H1 (cell line): Measurements from ENCODE around the gene KCTD10. TPM values are rescaled to one million over a fixed set of nuclear protein-coding genes. Genes with fewer than 3 reads are reported as not detected.

ENCODE experiments used
- CTCF ChIA-PET: fragments of 300-600 bp; sonication (Branson Sonifier 250); formaldehyde crosslinking; loops from one replicate; lab custom pipeline; 2021; ENCODE audit not compliant: partially characterized antibody; lab: Charles Lee
- POLR2A ChIA-PET: fragments of 300-600 bp; sonication (Branson Sonifier 250); formaldehyde crosslinking; loops from one replicate; lab custom pipeline; 2021; ENCODE audit warnings: inconsistent platforms; ENCODE audit not compliant: partially characterized antibody; lab: Charles Lee
- DNase-seq, 2 experiments: peaks; one replicate each; pipeline versions ENCODE4 v3.0.0 to v3.0.0-alpha.2; 2010 to 2022; ENCODE audit warnings: low spot score in 2 of 2, low read depth in 1 of 2, mixed read lengths in 1 of 2
- FAIRE-seq: peaks from 2 replicates; lab custom pipeline; 2011; peaks lifted over from hg19 to GRCh38; lab: Jason Lieb, UNC
- H2AFZ ChIP-seq: 2 replicates; pipeline ENCODE4 v1.8.1; 2012; ENCODE audit warnings: low read length, inconsistent platforms
- H2AK5ac ChIP-seq: 2 replicates; pipeline ENCODE4 v1.6.1; 2013; ENCODE audit warnings: low read depth, low read length
- H2BK120ac ChIP-seq: replicated peaks from 2 replicates; pipeline ENCODE3; 2013; ENCODE audit warnings: low read depth, low read length, inconsistent platforms
- H2BK12ac ChIP-seq: 2 replicates; pipeline ENCODE4 v1.6.1; 2013; ENCODE audit warnings: low read depth, low read length
- H2BK15ac ChIP-seq: 2 replicates; pipeline ENCODE4 v1.6.1; 2013; ENCODE audit warnings: low read length
- H2BK20ac ChIP-seq: 2 replicates; pipeline ENCODE4 v1.6.1; 2013; ENCODE audit warnings: low read length
- H2BK5ac ChIP-seq: 2 replicates; pipeline ENCODE4 v1.6.1; 2013; ENCODE audit warnings: low read depth, low read length
- H3K14ac ChIP-seq: 2 replicates; pipeline ENCODE4 v1.6.1; 2013; ENCODE audit warnings: inconsistent platforms; ENCODE audit not compliant: insufficient read length
- H3K18ac ChIP-seq: 2 replicates; pipeline ENCODE4 v1.6.1; 2013; ENCODE audit warnings: low read length; ENCODE audit errors: extremely low read depth
- H3K23ac ChIP-seq: 2 replicates; pipeline ENCODE4 v1.6.1; 2013; ENCODE audit warnings: inconsistent platforms; ENCODE audit not compliant: insufficient read length
- H3K23me2 ChIP-seq: 2 replicates; pipeline ENCODE4 v1.6.1; 2013; ENCODE audit warnings: low read depth, low read length
- H3K27ac ChIP-seq: 2 replicates; pipeline ENCODE4 v1.6.1; 2011; ENCODE audit warnings: low read depth, low read length, inconsistent platforms
- H3K27me3 ChIP-seq, 4 experiments: replicated peaks in 1 of 4; 1 replicate in 1 of 4; 2 replicates in 3 of 4; pipeline versions ENCODE4 v1.6.1 to v1.8.1; 2011 to 2013; ENCODE audit warnings: low read length in 3 of 4, mild to moderate bottlenecking in 3 of 4, inconsistent platforms in 2 of 4, mixed read lengths in 2 of 4, moderate library complexity in 1 of 4; ENCODE audit not compliant: control insufficient read depth in 3 of 4, insufficient read depth in 3 of 4; ENCODE audit errors: extremely low read depth in 1 of 4
- H3K36me3 ChIP-seq, 4 experiments: 2 replicates each; pipeline versions ENCODE4 v1.6.1 to v1.8.1; 2011 to 2013; ENCODE audit warnings: mild to moderate bottlenecking in 4 of 4, low read length in 3 of 4, moderate library complexity in 2 of 4, control low read depth in 1 of 4, inconsistent platforms in 1 of 4; ENCODE audit not compliant: insufficient read depth in 4 of 4, control insufficient read depth in 2 of 4
- H3K4ac ChIP-seq: replicated peaks from 2 replicates; pipeline ENCODE3; 2013; ENCODE audit warnings: low read length, low read depth, mixed read lengths, inconsistent platforms; ENCODE audit not compliant: insufficient read length
- H3K4me1 ChIP-seq, 4 experiments: replicated peaks in 1 of 4; 1 replicate in 1 of 4; 2 replicates in 3 of 4; pipeline versions ENCODE4 v1.6.1 to v1.8.1; 2011 to 2013; ENCODE audit warnings: low read length in 3 of 4, inconsistent platforms in 2 of 4, mixed read lengths in 1 of 4; ENCODE audit not compliant: insufficient read depth in 4 of 4, control insufficient read depth in 3 of 4
- H3K4me2 ChIP-seq, 2 experiments: 2 replicates each; pipeline versions ENCODE4 v1.6.1 to v1.8.1; 2011 to 2013; ENCODE audit warnings: low read depth in 2 of 2, low read length in 2 of 2, control low read depth in 1 of 2, inconsistent platforms in 1 of 2, mild to moderate bottlenecking in 1 of 2; ENCODE audit not compliant: insufficient read depth in 1 of 2
- H3K4me3 ChIP-seq, 4 experiments: fragments of 200-600, 300-600 bp in 1 of 4; sonication (generic), shearing (Covaris generic), sonication (Bioruptor Twin) in 1 of 4; 2 replicates each; pipeline versions ENCODE4 v1.5.1 to v1.8.1; 2011 to 2016; ENCODE audit warnings: low read length in 4 of 4, low read depth in 3 of 4, control low read depth in 2 of 4, inconsistent platforms in 2 of 4, mild to moderate bottlenecking in 2 of 4, mixed read lengths in 1 of 4, moderate library complexity in 1 of 4; ENCODE audit not compliant: insufficient read depth in 2 of 4; ENCODE audit errors: extremely low read depth in 1 of 4
- H3K56ac ChIP-seq: replicated peaks from 2 replicates; pipeline ENCODE3; 2013; ENCODE audit warnings: low read depth, mild to moderate bottlenecking, mixed read lengths, low read length, inconsistent platforms; ENCODE audit not compliant: insufficient read length
- H3K79me1 ChIP-seq: 2 replicates; pipeline ENCODE4 v1.6.1; 2013; ENCODE audit warnings: low read depth, low read length, control low read depth
- H3K79me2 ChIP-seq, 2 experiments: 2 replicates each; pipeline versions ENCODE4 v1.6.1 to v1.8.1; 2012 to 2013; ENCODE audit warnings: low read length in 2 of 2, mild to moderate bottlenecking in 2 of 2, inconsistent platforms in 1 of 2; ENCODE audit not compliant: insufficient read depth in 2 of 2, control insufficient read depth in 1 of 2
- H3K9ac ChIP-seq, 4 experiments: replicated peaks in 1 of 4; 1 replicate in 1 of 4; 2 replicates in 3 of 4; pipeline versions ENCODE4 v1.6.1 to v1.8.1; 2011 to 2013; ENCODE audit warnings: low read depth in 3 of 4, low read length in 3 of 4, control low read depth in 2 of 4, mild to moderate bottlenecking in 2 of 4, moderate library complexity in 2 of 4, inconsistent platforms in 1 of 4; ENCODE audit errors: extremely low read depth in 1 of 4
- H3K9me3 ChIP-seq, 2 experiments: 2 replicates each; pipeline versions ENCODE4 v1.6.1 to v1.8.1; 2012 to 2013; ENCODE audit warnings: mild to moderate bottlenecking in 2 of 2, moderate library complexity in 2 of 2, control low read depth in 1 of 2, inconsistent platforms in 1 of 2, low read depth in 1 of 2, low read length in 1 of 2, mixed read lengths in 1 of 2; ENCODE audit not compliant: insufficient read depth in 2 of 2
- H4K20me1 ChIP-seq, 2 experiments: replicated peaks in 1 of 2; 2 replicates each; pipeline versions ENCODE3 to v1.8.1; 2011 to 2013; ENCODE audit warnings: inconsistent platforms in 2 of 2, low read length in 2 of 2, mild to moderate bottlenecking in 1 of 2; ENCODE audit not compliant: insufficient read depth in 2 of 2, control insufficient read depth in 1 of 2
- H4K5ac ChIP-seq: 2 replicates; pipeline ENCODE4 v1.6.1; 2013; ENCODE audit warnings: low read length, low read depth, mixed read lengths, inconsistent platforms; ENCODE audit not compliant: insufficient read length
- H4K8ac ChIP-seq: 2 replicates; pipeline ENCODE4 v1.8.0; 2013; ENCODE audit warnings: mild to moderate bottlenecking, moderate library complexity, low read length, inconsistent platforms; ENCODE audit not compliant: insufficient read depth; ENCODE audit errors: extremely low read depth
- H4K91ac ChIP-seq: replicated peaks from 2 replicates; pipeline ENCODE3; 2013; ENCODE audit warnings: low read length, mixed read lengths, inconsistent platforms; ENCODE audit not compliant: insufficient read length
- CREB1 ChIP-seq: IDR thresholded peaks from 2 replicates; pipeline ENCODE4 v1.6.1; 2012; ENCODE audit warnings: inconsistent platforms
- WGBS, 2 experiments: shearing (Covaris generic) in 1 of 2; methylation state at CpG; one replicate each; pipeline versions ENCODE4 v1.1.6 to v1.1.7; 2013 to 2015; ENCODE audit warnings: low lambda C conversion rate in 2 of 2, mixed read lengths in 2 of 2, inconsistent platforms in 1 of 2, low coverage in 1 of 2, missing lambda C conversion rate in 1 of 2; ENCODE audit not compliant: insufficient replicate concordance in 2 of 2, insufficient coverage in 1 of 2, insufficient read length in 1 of 2; ENCODE audit errors: extremely low coverage in 1 of 2, missing lambda C conversion rate in 1 of 2; 5-methylcytosine and 5-hydroxymethylcytosine counted together
- polyA plus RNA-seq, 7 experiments: library from polyadenylated mRNA; depleted of rRNA in 3 of 7; stranded (reverse) in 5 of 7; unstranded in 2 of 7; fragments of >200 nt in 5 of 7; fragments of 200-250 nt in 2 of 7; gene quantifications; 1 replicate in 5 of 7; 2 replicates in 1 of 7; 4 replicates in 1 of 7; pipeline versions ENCODE4 v1.2.1 to v1.2.3, GENCODE V29; 2011 to 2013; ENCODE audit warnings: missing spikeins in 2 of 7, mixed read lengths in 2 of 7
- total RNA-seq: library from RNA; stranded (reverse); fragmentation: NEBNext Ultra II Directional; extraction: Animal tissue kit (Norgen Biotek cat#: 25700); gene quantifications from 2 replicates; pipeline ENCODE4 v1.2.1, GENCODE V29; 2021

The KCTD10 gene
- total and polyA plus RNA-seq, 2 of the 8 experiments (the other 6 are each of a cell fraction or from before 2014, with no cell fraction given), result 45.3 to 52.4 TPM

- Histone ChIP-seq H3K9ac (no peak overlapping the region), H3K56ac (no peak overlapping the region), H3K27ac (no peak overlapping the region), H3K79me2 (no peaks in the 10 kb centered on the region), H3K14ac (no peak overlapping the region), H3K27me3 (no peaks in the 10 kb centered on the region), H3K4me3 (no peak overlapping the region), H3K36me3 (peaks cover 9 to 71% (median 47%) of the 10 kb centered on the region in 4 experiments), H2AK5ac (no peak overlapping the region), H3K23ac (no peak overlapping the region), H2BK15ac (no peak overlapping the region), H3K4me1 (no peaks in the 10 kb centered on the region), H2BK5ac (no peak overlapping the region), H3K9me3 (no peaks in the 10 kb centered on the region), H4K91ac (no peak overlapping the region), H4K5ac (no peak overlapping the region), H3K18ac (no peak overlapping the region), H2BK120ac (no peak overlapping the region), H2BK20ac (no peak overlapping the region), H4K8ac (no peak overlapping the region), H4K20me1 (peaks cover 2 to 4% of the 10 kb centered on the region in 2 experiments), H3K23me2 (no peaks in the 10 kb centered on the region), H3K79me1 (no peaks in the 10 kb centered on the region), H3K4ac (no peak overlapping the region), H2BK12ac (no peak overlapping the region), H2AFZ (no peak overlapping the region), H3K4me2 (no peak overlapping the region)
- ChIA-PET CTCF (interaction anchor here (0.9 to 1.0 kb wide), 2 partner anchors 9 to 54 kb away, joined by 3 to 4 read pairs; no protein-coding TSS in a partner anchor), POLR2A (interaction anchor here (1.2 kb wide), 1 partner anchor 14 kb away, joined by 3 read pairs; no protein-coding TSS in a partner anchor)
- 85% methylated on average over 9 of the region's 9 CpGs; no CpG with 5 or more reads in 1 of the 2 experiments for WGBS, 2 experiments
- FAIRE-seq, result no peak
- no peak for DNase-seq
- TF ChIP-seq CREB1, result no peak
These were observed 10.3 kb upstream of the KCTD10 start for GRCh38 chr12:109487181-109488050.
